Ishikawa (cell line): ENCODE data around the gene M1AP.

Experiments used
- CEBPB ChIP-seq: IDR thresholded peaks from 2 replicates; pipeline ENCODE4 v1.6.1; 2012
- CREB1 ChIP-seq: IDR thresholded peaks from 2 replicates; pipeline ENCODE4 v1.6.1; 2012; ENCODE audit warnings: low read depth
- EGR1 ChIP-seq: IDR thresholded peaks from 2 replicates; pipeline ENCODE4 v1.6.1; 2012
- EP300 ChIP-seq: IDR thresholded peaks from 2 replicates; pipeline ENCODE4 v1.6.1; 2012; ENCODE audit warnings: borderline replicate concordance
- MAX ChIP-seq: IDR thresholded peaks from 2 replicates; pipeline ENCODE4 v1.6.1; 2012
- NFIC ChIP-seq: IDR thresholded peaks from 2 replicates; pipeline ENCODE4 v1.6.1; 2012
- RAD21 ChIP-seq: IDR thresholded peaks from 2 replicates; pipeline ENCODE4 v1.6.1; 2012; ENCODE audit warnings: low read depth
- REST ChIP-seq: IDR thresholded peaks from 2 replicates; pipeline ENCODE4 v1.6.1; 2012; ENCODE audit warnings: low read depth, mild to moderate bottlenecking
- TAF1 ChIP-seq: IDR thresholded peaks from 2 replicates; pipeline ENCODE4 v1.6.1; 2012; ENCODE audit warnings: low read depth, mild to moderate bottlenecking
- TCF12 ChIP-seq: IDR thresholded peaks from 2 replicates; pipeline ENCODE4 v1.6.1; 2012; ENCODE audit warnings: low read depth
- TEAD4 ChIP-seq: IDR thresholded peaks from 2 replicates; pipeline ENCODE4 v1.6.1; 2012
- USF1 ChIP-seq: IDR thresholded peaks from 2 replicates; pipeline ENCODE4 v1.6.1; 2012
- YY1 ChIP-seq: IDR thresholded peaks from 2 replicates; pipeline ENCODE4 v1.6.1; 2012; ENCODE audit warnings: low read depth
- ZBTB7A ChIP-seq: IDR thresholded peaks from 2 replicates; pipeline ENCODE4 v1.6.1; 2012; ENCODE audit warnings: low read depth

Gene M1AP

GRCh38 chr2:74515981-74516633, 132.0 kb downstream of the M1AP start:
- TF ChIP-seq MAX (no peak), EP300 (no peak)

- TF ChIP-seq YY1, result no peak
- no peak for TF ChIP-seq MAX
- no peak for TF ChIP-seq CEBPB
- no peak for TF ChIP-seq EGR1
- TF ChIP-seq RAD21, result no peak
- no peak for TF ChIP-seq NFIC
- no peak for TF ChIP-seq CREB1
- TF ChIP-seq USF1, result no peak
Observed at GRCh38 chr2:74515271-74515980, 132.7 kb downstream of the M1AP start.

- TF ChIP-seq ZBTB7A (no peak), TEAD4 (no peak), RAD21 (no peak), YY1 (no peak), REST (no peak), TAF1 (no peak), EP300 (no peak), TCF12 (no peak), CEBPB (no peak), CREB1 (no peak)
Observed at GRCh38 chr2:74514368-74515270, 133.5 kb downstream of the M1AP start, which contains the start of gene TLX2. TSS of gene TLX2 (plus strand) at chr2:74514450. CDS start at chr2:74514807, 357 bp downstream.

GRCh38 chr2:74513605-74514367, 134.3 kb downstream of the M1AP start:
- TF ChIP-seq EGR1, result no peak
- TF ChIP-seq ZBTB7A, result no peak
- TF ChIP-seq REST, result no peak
- TF ChIP-seq TAF1, result no peak
- no peak for TF ChIP-seq CEBPB
- TF ChIP-seq USF1, result no peak
- TF ChIP-seq TCF12, result no peak
- TF ChIP-seq CREB1, result no peak
- TF ChIP-seq YY1, result no peak

- TF ChIP-seq MAX, result no peak
- TF ChIP-seq TEAD4, result no peak
- no peak for TF ChIP-seq TCF12
- TF ChIP-seq TAF1, result no peak
Observed at GRCh38 chr2:74512744-74513604, 135.2 kb downstream of the M1AP start.
